ENCODE data around the gene SLC25A23. TPM values are rescaled to one million over a fixed set of nuclear protein-coding genes. Genes with fewer than 3 reads are reported as not detected.
"Not testable (repeated sequence)": the region's sequence is repeated elsewhere in the genome, so short reads cannot be mapped to it uniquely, and the experiment has no call there.

SLC25A23 gene
- total RNA-seq (48.8 and 56.6 TPM in 2 replicates), polyA plus RNA-seq (59.0 and 61.3 TPM in 2 replicates)

- Histone ChIP-seq H3K9me3 (ENCODE audit: low read depth) (no peaks in the 10 kb centered on the region), H3K36me3 (replicated peaks; ENCODE audit: insufficient read depth, low read depth) (no peaks in the 10 kb centered on the region), H4K20me1 (ENCODE audit: insufficient read depth, poor library complexity, severe bottlenecking) (no peaks in the 10 kb centered on the region), H3K27me3 (no peaks in the 10 kb centered on the region), H3K4me2 (peak within 1 kb of the TSS; percentile 91), H2AFZ (peak within 1 kb of the TSS; percentile 65), H3K4me3 (peak within 1 kb of the TSS; percentile 97), H3K79me2 (peaks cover 7% of the 10 kb centered on the region), H3K27ac (peak within 1 kb of the TSS; percentile 89), H3K9me2 (replicated peaks; ENCODE audit: insufficient read depth) (no peaks in the 10 kb centered on the region), H3K4me1 (ENCODE audit: insufficient read depth) (peaks cover 6% of the 10 kb centered on the region)
- 7% methylated on average over 14 of the region's 70 CpGs for WGBS (ENCODE audit: low lambda C conversion rate, missing lambda C conversion rate)
- DNase-seq (ENCODE audit: low spot score), result peak; percentile 87
- no peak for TF ChIP-seq EZH2phosphoT487 (IDR thresholded peaks at IDR 0.05; ENCODE audit: low read depth, severe bottlenecking, unreplicated experiment)
- no peak for TF ChIP-seq EZH2 (IDR thresholded peaks at IDR 0.05; ENCODE audit: borderline replicate concordance)
- TF ChIP-seq CTCF (IDR thresholded peaks at IDR 0.05; ENCODE audit: poor library complexity), result no peak
Measured at GRCh38 chr19:6459262-6460098, at the start of gene SLC25A23. SLC25A23 (minus strand) TSS chr19:6459792; CDS start chr19:6459628, 164 bp downstream.

- H4K20me1 ChIP-seq (ENCODE audit: insufficient read depth, poor library complexity, severe bottlenecking); H2AFZ ChIP-seq; H3K36me3 ChIP-seq (replicated peaks; ENCODE audit: insufficient read depth, low read depth); H3K27ac ChIP-seq; DNase-seq (ENCODE audit: low spot score); H3K9me3 ChIP-seq (ENCODE audit: low read depth); H3K27me3 ChIP-seq; H3K4me2 ChIP-seq; H3K79me2 ChIP-seq; H3K9me2 ChIP-seq (replicated peaks; ENCODE audit: insufficient read depth); H3K4me1 ChIP-seq (ENCODE audit: insufficient read depth); H3K4me3 ChIP-seq: not testable (repeated sequence)
- 89% methylated on average over 9 of the region's 9 CpGs for WGBS (ENCODE audit: low lambda C conversion rate, missing lambda C conversion rate)
Measured at GRCh38 chr19:6508028-6508771, 48.6 kb upstream of the SLC25A23 start.

GRCh38 chr19:6503407-6504201, 44.0 kb upstream of the SLC25A23 start:
- Histone ChIP-seq H3K27ac (no peak overlapping the region), H3K9me2 (replicated peaks; ENCODE audit: insufficient read depth) (no peaks in the 10 kb centered on the region), H2AFZ (no peak overlapping the region), H3K4me3 (no peak overlapping the region), H3K27me3 (peaks cover 23% of the 10 kb centered on the region), H3K4me1 (ENCODE audit: insufficient read depth) (no peaks in the 10 kb centered on the region), H4K20me1 (ENCODE audit: insufficient read depth, poor library complexity, severe bottlenecking) (no peaks in the 10 kb centered on the region), H3K79me2 (no peaks in the 10 kb centered on the region), H3K9me3 (ENCODE audit: low read depth) (no peaks in the 10 kb centered on the region), H3K4me2 (no peak overlapping the region), H3K36me3 (replicated peaks; ENCODE audit: insufficient read depth, low read depth) (no peaks in the 10 kb centered on the region)
- no peak for DNase-seq (ENCODE audit: low spot score)
- WGBS (ENCODE audit: low lambda C conversion rate, missing lambda C conversion rate), result 90% methylated on average over 9 of the region's 9 CpGs
- TF ChIP-seq EZH2 (IDR thresholded peaks at IDR 0.05; ENCODE audit: borderline replicate concordance) (no peak), CTCF (IDR thresholded peaks at IDR 0.05; ENCODE audit: poor library complexity) (no peak), EZH2phosphoT487 (IDR thresholded peaks at IDR 0.05; ENCODE audit: low read depth, severe bottlenecking, unreplicated experiment) (no peak)
